Naive B cell (primary cell): ENCODE data around the gene RANBP3. TPM values are rescaled to one million over a fixed set of nuclear protein-coding genes. Genes with fewer than 3 reads are reported as not detected.

Source experiments
- ATAC-seq, 2 donors: fragments of 150-1000 bp; cut with Tn5 transposase; 2 replicates each; pipeline ENCODE4 v1.10.0; 2021; ENCODE audit warnings: low read depth in 2 of 2, mild to moderate bottlenecking in 2 of 2, moderate library complexity in 2 of 2
- DNase-seq: peaks from one replicate; pipeline ENCODE4 v3.0.0; 2022
- H3K27ac Mint-ChIP-seq, 6 donors: one replicate each; pipeline ENCODE4 v1.8.0; 2020 to 2022; ENCODE audit warnings: mild to moderate bottlenecking in 6 of 6, mixed read lengths in 6 of 6, moderate library complexity in 5 of 6, inconsistent platforms in 2 of 6
- H3K27me3 Mint-ChIP-seq, 3 donors: one replicate each; pipeline ENCODE4 v1.8.0; 2021 to 2022; ENCODE audit warnings: mixed read lengths in 3 of 3, mild to moderate bottlenecking in 1 of 3
- H3K36me3 Mint-ChIP-seq, 2 donors: one replicate each; pipeline ENCODE4 v1.8.0; 2020 to 2022; ENCODE audit warnings: mixed read lengths in 2 of 2, inconsistent platforms in 1 of 2, mild to moderate bottlenecking in 1 of 2
- H3K4me1 Mint-ChIP-seq, 3 donors: one replicate each; pipeline ENCODE4 v1.8.0; 2020 to 2022; ENCODE audit warnings: mixed read lengths in 3 of 3, inconsistent platforms in 1 of 3, mild to moderate bottlenecking in 1 of 3, moderate library complexity in 1 of 3
- H3K4me3 Mint-ChIP-seq, 8 donors: one replicate each; pipeline ENCODE4 v1.8.0; 2020 to 2022; ENCODE audit warnings: mild to moderate bottlenecking in 8 of 8, mixed read lengths in 8 of 8, moderate library complexity in 8 of 8, inconsistent platforms in 2 of 8
- H3K9me3 Mint-ChIP-seq, 7 donors: one replicate each; pipeline ENCODE4 v1.8.0; 2020 to 2022; ENCODE audit warnings: mixed read lengths in 7 of 7, mild to moderate bottlenecking in 5 of 7, inconsistent platforms in 2 of 7, moderate library complexity in 1 of 7
- polyA plus RNA-seq, 6 donors: library from polyadenylated mRNA; unstranded; fragments of 300-500 nt; fragmentation: Illumina TruSeq; gene quantifications; one replicate each; pipeline ENCODE4 v1.2.3, GENCODE V29; 2021; ENCODE audit warnings: low read depth in 6 of 6

RANBP3 gene
- polyA plus RNA-seq, 6 donors from 2014 or later, result 2.8 to 10.7 (median 7.4) TPM

- H3K4me3 Mint-ChIP-seq, result no peak overlapping the region
- no peak overlapping the region for H3K27ac Mint-ChIP-seq
- peaks cover 0 to 23% (median 19%) of the 10 kb centered on the region in 3 donors for H3K27me3 Mint-ChIP-seq
- no peaks in the 10 kb centered on the region for H3K36me3 Mint-ChIP-seq
- H3K4me1 Mint-ChIP-seq, result no peaks in the 10 kb centered on the region
- ATAC-seq (no peak), DNase-seq (no peak)
- peaks cover 0 to 2% (median 0%) of the 10 kb centered on the region in 7 donors for H3K9me3 Mint-ChIP-seq
Observed at GRCh38 chr19:5867201-5868136, 110.5 kb downstream of the RANBP3 start.

Other genes starting within 250 kb of the RANBP3 start
- gene PRR22, start 193.4 kb downstream of the RANBP3 start, polyA plus RNA-seq, result under 1 TPM in 3 of 6 donors, not detected in 3; 0.25 to 0.28 (median 0.25) TPM
- gene DUS3L, start 187.0 kb downstream of the RANBP3 start, polyA plus RNA-seq, result 10 to 100 TPM; 27.1 to 45.2 (median 35.5) TPM
- gene NRTN, start 173.1 kb downstream of the RANBP3 start, polyA plus RNA-seq, result under 1 TPM in 2 of 6 donors, not detected in 4; 0.28 to 0.29 TPM
- gene FUT6, start 138.4 kb downstream of the RANBP3 start, polyA plus RNA-seq, result not detected
- gene FUT3, start 126.7 kb downstream of the RANBP3 start, polyA plus RNA-seq, result not detected
- under 1 TPM in 1 of 6 donors, not detected in 5; 0.30 TPM for gene FUT5, start 107.6 kb downstream of the RANBP3 start, polyA plus RNA-seq
- 100 to 1,000 TPM; 288 to 317 (median 302) TPM for gene NDUFA11, start 74.3 kb downstream of the RANBP3 start, polyA plus RNA-seq
- gene VMAC, start 73.3 kb downstream of the RANBP3 start, polyA plus RNA-seq, result 1 to 10 TPM; 5.1 to 6.8 (median 5.9) TPM
- gene CAPS, start 63.9 kb downstream of the RANBP3 start, polyA plus RNA-seq, result 1 to 10 TPM in 5 of 6 donors, not detected in 1; 1.1 to 4.4 (median 2.0) TPM
- gene RFX2, start 132.4 kb upstream of the RANBP3 start, polyA plus RNA-seq, result 1 to 10 TPM in 4 of 6 donors, under 1 TPM in 2; 0.89 to 5.9 (median 1.2) TPM
- gene ACSBG2, start 157.5 kb upstream of the RANBP3 start, polyA plus RNA-seq, result not detected